Measurements from ENCODE around the gene PTPRC.

DNA sequence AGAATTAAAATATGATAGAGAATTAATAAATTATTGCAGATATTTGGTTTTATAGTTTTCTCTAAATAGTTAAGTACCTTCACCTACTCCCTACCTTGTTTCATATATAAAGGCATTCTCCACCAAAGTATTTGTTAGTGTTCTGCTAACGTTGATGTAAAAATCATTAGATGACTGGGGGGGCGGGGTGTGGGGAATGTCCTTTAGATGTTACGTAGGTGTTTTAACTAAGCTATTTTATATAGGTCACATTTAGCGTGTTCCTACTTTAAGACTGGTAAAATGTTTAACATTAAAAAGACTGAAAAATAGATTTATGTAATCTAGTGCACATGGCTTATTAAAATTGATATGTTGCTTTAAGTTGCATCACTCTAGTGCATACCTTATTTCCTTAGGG lies 48.6 kb downstream of the PTPRC start:
- TF ChIP-seq TAF1 (IDR thresholded peaks at IDR 0.05; ENCODE audit: borderline replicate concordance, insufficient read depth, low read length) (no peak), POLR2AphosphoS5 (IDR thresholded peaks at IDR 0.05; ENCODE audit: low read depth, low read length) (no peak), REST (IDR thresholded peaks at IDR 0.05; ENCODE audit: insufficient read depth in 1 of 2, low read depth in 2 of 2, low read length in 2 of 2) (no peak), SIN3A (IDR thresholded peaks at IDR 0.05; ENCODE audit: borderline replicate concordance, insufficient read depth, low read length) (no peak)

All from PFSK-1 (cell line).